Caki2 (cell line): ENCODE measurements around the gene EHD4. TPM values are rescaled to one million over a fixed set of nuclear protein-coding genes. Genes with fewer than 3 reads are reported as not detected.

Experiments used
- DNase-seq: peaks from one replicate; pipeline ENCODE4 v3.0.0-alpha.2; 2015; ENCODE audit warnings: low read depth
- in situ Hi-C: cut with HindIII; loops from 2 replicates; pipeline ENCODE4 v1.10.0; 2016; ENCODE audit warnings: low sequenced_read_pairs, low pct_unique_long_range_greater_than_20kb, mixed read lengths
- total RNA-seq: library from RNA; depleted of rRNA; stranded (reverse); fragments of >200 nt; shearing (Covaris generic); gene quantifications from 2 replicates; pipeline ENCODE4 v1.2.3, GENCODE V29; 2014; ENCODE audit warnings: low replicate concordance

The EHD4 gene
- total RNA-seq, 1 experiment from 2014 or later, result 3.8 TPM

GRCh38 chr15:41996921-41997592 lies 24.7 kb upstream of the EHD4 start:
- no peak for DNase-seq
- in situ Hi-C loops, result no loop called here

- in situ Hi-C loops, result no loop called here
- DNase-seq, result no peak
Measured at GRCh38 chr15:41996376-41996775, 24.0 kb upstream of the EHD4 start.

GRCh38 chr15:41995476-41995855 lies 23.1 kb upstream of the EHD4 start:
- in situ Hi-C loops, result no loop called here
- no peak for DNase-seq

GRCh38 chr15:41994772-41995475 lies 22.6 kb upstream of the EHD4 start:
- no peak for DNase-seq
- in situ Hi-C loops, result no loop called here

- in situ Hi-C loops, result no loop called here
- no peak for DNase-seq
Measured at GRCh38 chr15:41994171-41994650, 21.9 kb upstream of the EHD4 start.

GRCh38 chr15:41993472-41994170 lies 21.3 kb upstream of the EHD4 start:
- in situ Hi-C loops, result no loop called here
- DNase-seq, result no peak

GRCh38 chr15:41992803-41993190 lies 20.4 kb upstream of the EHD4 start:
- in situ Hi-C loops, result no loop called here
- DNase-seq, result no peak

- DNase-seq, result no peak
Measured at GRCh38 chr15:41992151-41992802, 19.9 kb upstream of the EHD4 start.

GRCh38 chr15:41990691-41991090 lies 18.3 kb upstream of the EHD4 start:
- no peak for DNase-seq
- in situ Hi-C loops, result no loop called here

More at GRCh38 chr15:41992151-41992802, 19.9 kb upstream of the EHD4 start:
- in situ Hi-C loops, result no loop called here

- in situ Hi-C loops, result no loop called here
- no peak for DNase-seq
Measured at GRCh38 chr15:41990243-41990605, 17.9 kb upstream of the EHD4 start.

- in situ Hi-C loops, result no loop called here
- DNase-seq, result peak; percentile 58
Measured at GRCh38 chr15:41989573-41990242, 17.4 kb upstream of the EHD4 start.

- no peak for DNase-seq
- in situ Hi-C loops, result no loop called here
Measured at GRCh38 chr15:41988896-41989572, 16.7 kb upstream of the EHD4 start.

- in situ Hi-C loops, result no loop called here
- DNase-seq, result no peak
Measured at GRCh38 chr15:41987925-41988275, 15.5 kb upstream of the EHD4 start.

- no peak for DNase-seq
- in situ Hi-C loops, result no loop called here
Measured at GRCh38 chr15:41987246-41987924, 15.0 kb upstream of the EHD4 start.

GRCh38 chr15:41985236-41986160 lies 13.1 kb upstream of the EHD4 start:
- no peak for DNase-seq
- in situ Hi-C loops, result no loop called here

GRCh38 chr15:41984622-41985021 lies 12.3 kb upstream of the EHD4 start:
- DNase-seq, result no peak
- in situ Hi-C loops, result no loop called here
